ENCODE data around the gene ATP5F1D. TPM values are rescaled to one million over a fixed set of nuclear protein-coding genes. Genes with fewer than 3 reads are reported as not detected.

The ATP5F1D gene
- total and polyA plus RNA-seq, 2 of the 13 experiments (the other 11 are each of a cell fraction or from before 2014, with no cell fraction given) = 39.4 to 78.7 TPM

- TF ChIP-seq GZF1 (CRISPR knock-in tag; IDR thresholded peaks at IDR 0.05) = no peak
- no peak for TF ChIP-seq CEBPZ (IDR thresholded peaks at IDR 0.05; ENCODE audit: low read length)
- no peak for TF ChIP-seq THAP7 (CRISPR knock-in tag; IDR thresholded peaks at IDR 0.05)
- peak; percentile 90 for TF ChIP-seq RBM22 (optimal IDR thresholded peaks at IDR 0.05; ENCODE audit: low read length)
- TF ChIP-seq THAP8 (CRISPR knock-in tag; IDR thresholded peaks at IDR 0.05; ENCODE audit: borderline replicate concordance) = 0 out of 2 replicates have a peak, but pooled peaks have one; percentile 2
- no peak for TF ChIP-seq MEIS2 (CRISPR knock-in tag; IDR thresholded peaks at IDR 0.05)
- TF ChIP-seq NCOA5 (CRISPR knock-in tag; IDR thresholded peaks at IDR 0.05) = no peak
- TF ChIP-seq NBN (conservative IDR thresholded peaks at IDR 0.05) = no peak
- TF ChIP-seq ASH2L (IDR thresholded peaks at IDR 0.05; ENCODE audit: insufficient read length, low read depth, low read length) = peak; percentile 75
- TF ChIP-seq EED (CRISPR knock-in tag; IDR thresholded peaks at IDR 0.05) = no peak
- TF ChIP-seq ZSCAN20 (CRISPR knock-in tag; IDR thresholded peaks at IDR 0.05; ENCODE audit: borderline replicate concordance) = no peak
- TF ChIP-seq ZBED4 (CRISPR knock-in tag; IDR thresholded peaks at IDR 0.05; ENCODE audit: borderline replicate concordance) = no peak
- no peak for TF ChIP-seq SIX4 (CRISPR knock-in tag; IDR thresholded peaks at IDR 0.05)
- peak; percentile 94 for TF ChIP-seq TMF1 (CRISPR knock-in tag; IDR thresholded peaks at IDR 0.05; ENCODE audit: low read depth)
- TF ChIP-seq CHD4 (IDR thresholded peaks at IDR 0.05; ENCODE audit: borderline replicate concordance, low read length) = no peak
- TF ChIP-seq RELA (CRISPR knock-in tag; IDR thresholded peaks at IDR 0.05) = no peak
- no peak for TF ChIP-seq FLYWCH1 (CRISPR knock-in tag; IDR thresholded peaks at IDR 0.05)
- no peak for TF ChIP-seq ZNF619 (CRISPR knock-in tag; IDR thresholded peaks at IDR 0.05)
Measured at GRCh38 chr19:1275260-1275975, 33.9 kb downstream of the ATP5F1D start, which contains the start of gene FAM174C (continued).

Data from HepG2 (cell line).